Lung (tissue), 12 donors: ENCODE results near the gene COQ9. TPM values are rescaled to one million over a fixed set of nuclear protein-coding genes. Genes with fewer than 3 reads are reported as not detected.

Experiments
- ATAC-seq: fragments of 200-7000 bp; cut with Tn5 transposase; one replicate; pipeline ENCODE4 v1.9.1; 2020; ENCODE audit warnings: moderate number of reproducible peaks; ENCODE audit not compliant: insufficient read depth, low FRiP score
- DNase-seq, 3 donors: peaks; one replicate each; pipeline ENCODE4 v3.0.0-alpha.2; 2013 to 2017
- H3K27ac ChIP-seq, 2 donors: one replicate each; pipeline ENCODE4 v1.5.1; 2013; ENCODE audit warnings: mild to moderate bottlenecking in 2 of 2, moderate library complexity in 2 of 2, control low read depth in 1 of 2, inconsistent platforms in 1 of 2, low read depth in 1 of 2, low read length in 1 of 2
- H3K27me3 ChIP-seq, 3 donors: one replicate each; pipeline ENCODE4 v1.5.1; 2013; ENCODE audit warnings: low read length in 2 of 3; ENCODE audit not compliant: control insufficient read depth in 3 of 3, insufficient read depth in 3 of 3
- H3K36me3 ChIP-seq, 4 donors: one replicate each; pipeline ENCODE4 v1.5.1; 2013; ENCODE audit warnings: low read length in 4 of 4, mild to moderate bottlenecking in 1 of 4, moderate library complexity in 1 of 4; ENCODE audit not compliant: control insufficient read depth in 4 of 4, insufficient read depth in 4 of 4
- H3K4me1 ChIP-seq, 5 donors: one replicate each; pipeline ENCODE4 v1.5.1; 2013; ENCODE audit warnings: low read length in 5 of 5, mild to moderate bottlenecking in 2 of 5, moderate library complexity in 1 of 5; ENCODE audit not compliant: control insufficient read depth in 5 of 5, insufficient read depth in 5 of 5
- H3K4me3 ChIP-seq: one replicate; pipeline ENCODE4 v1.5.1; 2013; ENCODE audit warnings: mild to moderate bottlenecking, control low read depth, moderate library complexity
- H3K9ac ChIP-seq, 2 donors: one replicate each; pipeline ENCODE4 v1.5.1; 2013; ENCODE audit warnings: low read length in 2 of 2, control low read depth in 1 of 2; ENCODE audit not compliant: insufficient read depth in 1 of 2
- H3K9me3 ChIP-seq, 4 donors: one replicate each; pipeline ENCODE4 v1.5.1; 2013; ENCODE audit warnings: low read length in 3 of 4, mild to moderate bottlenecking in 1 of 4, moderate library complexity in 1 of 4; ENCODE audit not compliant: control insufficient read depth in 4 of 4, insufficient read depth in 3 of 4
- CTCF ChIP-seq: IDR thresholded peaks from 2 replicates; pipeline ENCODE4 v1.5.1; 2012; ENCODE audit warnings: mild to moderate bottlenecking; ENCODE audit errors: control extremely low read depth, extremely low read depth
- WGBS, 2 donors: extraction: QIAGEN DNeasy Blood & Tissue Kit; methylation state at CpG; one replicate each; pipeline ENCODE4 v1.1.7; 2013; 5-methylcytosine and 5-hydroxymethylcytosine counted together
- polyA plus RNA-seq, 2 donors: library from polyadenylated mRNA; stranded (reverse); fragments of 200-250 nt; gene quantifications; one replicate each; pipeline ENCODE4 v1.2.1, GENCODE V29; 2013
- total RNA-seq, 2 donors: library from RNA; depleted of rRNA in 1 of 2; stranded (reverse); fragments of >200 nt in 1 of 2; gene quantifications; one replicate each; pipeline ENCODE4 v1.2.1, GENCODE V29; 2014 to 2021
- donor health status: control.
- donor health status: control.
- donor health status: Bipolar disorder and iron deficiency.
- donor health status: healthy.
- donor health status: DM: yes; HTN: yes; CAD: no.

Gene COQ9
- total and polyA plus RNA-seq, 4 donors: 42.2 to 59.5 (median 46.8) TPM

DNA sequence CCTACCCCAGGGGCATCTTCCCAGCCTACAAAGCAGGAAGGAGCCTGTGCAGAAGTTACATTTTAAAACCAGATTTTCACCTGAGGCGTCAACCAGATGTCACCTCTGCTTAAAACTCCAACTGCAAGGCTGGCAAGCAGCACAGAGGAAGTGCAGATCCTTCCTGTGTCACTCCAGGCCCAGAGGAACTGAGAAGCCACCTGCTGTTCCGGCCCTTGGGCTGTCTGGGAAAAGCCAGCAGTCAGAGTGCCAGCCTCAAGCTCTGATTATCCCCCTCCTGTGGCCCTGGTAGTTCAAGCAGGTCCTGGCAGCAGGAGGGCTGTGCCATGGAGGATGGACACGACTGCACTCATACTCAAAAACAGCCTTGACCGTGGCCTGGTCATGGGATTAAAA, 25.4 kb downstream of the COQ9 start:
- Histone ChIP-seq H3K36me3 (peaks cover 21 to 50% (median 46%) of the 10 kb centered on the region in 4 donors), H3K4me1 (peaks cover 0 to 17% (median 5%) of the 10 kb centered on the region in 5 donors)

GRCh38 chr16:57473176-57473840, 26.0 kb downstream of the COQ9 start:
- DNase-seq: no peak
- WGBS, 2 donors: 93 to 96% methylated on average over 14 of the region's 14 CpGs
- peaks cover 0 to 20% (median 5%) of the 10 kb centered on the region in 5 donors for H3K4me1 ChIP-seq
- H3K4me3 ChIP-seq: no peak overlapping the region
- no peak for ATAC-seq
- no peaks in the 10 kb centered on the region for H3K9me3 ChIP-seq
- H3K9ac ChIP-seq: no peak overlapping the region
- no peaks in the 10 kb centered on the region for H3K27me3 ChIP-seq
- no peak for TF ChIP-seq CTCF
- H3K36me3 ChIP-seq: peaks cover 16 to 50% (median 43%) of the 10 kb centered on the region in 4 donors
- H3K27ac ChIP-seq: no peak overlapping the region

More for the DNA sequence above, 25.4 kb downstream of the COQ9 start:
- H3K9me3 ChIP-seq: no peaks in the 10 kb centered on the region
- no peaks in the 10 kb centered on the region for H3K27me3 ChIP-seq
- ATAC-seq: no peak
- DNase-seq: no peak
- WGBS, 2 donors: 38 to 52% methylated on average over 4 of the region's 4 CpGs
- no peak for TF ChIP-seq CTCF
- no peak overlapping the region for H3K4me3 ChIP-seq
- no peak overlapping the region for H3K9ac ChIP-seq
- no peak overlapping the region for H3K27ac ChIP-seq

DNA sequence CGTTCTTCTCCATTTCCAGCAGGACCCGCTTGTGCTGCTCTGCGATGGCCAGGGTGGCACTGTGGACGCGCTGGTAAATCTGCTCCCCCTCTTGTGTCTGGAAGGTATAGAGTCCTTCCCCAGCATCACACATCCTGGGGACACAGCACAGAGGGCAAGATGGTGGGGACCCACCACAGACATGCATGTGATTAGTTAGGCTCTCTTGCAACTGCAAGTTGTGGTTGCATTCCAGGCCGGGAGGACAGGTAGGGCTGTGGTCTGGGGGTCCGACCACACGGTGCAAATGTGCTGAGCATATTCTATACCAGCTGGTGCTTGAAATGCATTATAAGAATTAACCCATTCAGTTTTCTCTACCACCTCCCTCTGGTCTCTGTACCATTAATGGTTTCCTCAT, 26.6 kb downstream of the COQ9 start:
- ATAC-seq (no peak), DNase-seq (no peak)
- Histone ChIP-seq H3K9me3 (no peaks in the 10 kb centered on the region), H3K9ac (no peak overlapping the region), H3K4me3 (no peak overlapping the region), H3K27me3 (no peaks in the 10 kb centered on the region), H3K4me1 (peaks cover 0 to 26% (median 6%) of the 10 kb centered on the region in 5 donors), H3K36me3 (peaks cover 16 to 49% (median 38%) of the 10 kb centered on the region in 4 donors), H3K27ac (no peak overlapping the region)
- 84 to 88% methylated on average over 8 of the region's 8 CpGs for WGBS, 2 donors
- no peak for TF ChIP-seq CTCF
